H1 (cell line): ENCODE measurements around the gene DDC. TPM values are rescaled to one million over a fixed set of nuclear protein-coding genes. Genes with fewer than 3 reads are reported as not detected.

ENCODE experiments used
- CTCF ChIA-PET: fragments of 300-600 bp; sonication (Branson Sonifier 250); formaldehyde crosslinking; loops from one replicate; lab custom pipeline; 2021; ENCODE audit not compliant: partially characterized antibody; lab: Charles Lee
- POLR2A ChIA-PET: fragments of 300-600 bp; sonication (Branson Sonifier 250); formaldehyde crosslinking; loops from one replicate; lab custom pipeline; 2021; ENCODE audit warnings: inconsistent platforms; ENCODE audit not compliant: partially characterized antibody; lab: Charles Lee
- DNase-seq, 2 experiments: peaks; one replicate each; pipeline versions ENCODE4 v3.0.0 to v3.0.0-alpha.2; 2010 to 2022; ENCODE audit warnings: low spot score in 2 of 2, low read depth in 1 of 2, mixed read lengths in 1 of 2
- FAIRE-seq: peaks from 2 replicates; lab custom pipeline; 2011; peaks lifted over from hg19 to GRCh38; lab: Jason Lieb, UNC
- H2AFZ ChIP-seq: 2 replicates; pipeline ENCODE4 v1.8.1; 2012; ENCODE audit warnings: low read length, inconsistent platforms
- H2AK5ac ChIP-seq: 2 replicates; pipeline ENCODE4 v1.6.1; 2013; ENCODE audit warnings: low read depth, low read length
- H2BK120ac ChIP-seq: replicated peaks from 2 replicates; pipeline ENCODE3; 2013; ENCODE audit warnings: low read depth, low read length, inconsistent platforms
- H2BK12ac ChIP-seq: 2 replicates; pipeline ENCODE4 v1.6.1; 2013; ENCODE audit warnings: low read depth, low read length
- H2BK15ac ChIP-seq: 2 replicates; pipeline ENCODE4 v1.6.1; 2013; ENCODE audit warnings: low read length
- H2BK20ac ChIP-seq: 2 replicates; pipeline ENCODE4 v1.6.1; 2013; ENCODE audit warnings: low read length
- H2BK5ac ChIP-seq: 2 replicates; pipeline ENCODE4 v1.6.1; 2013; ENCODE audit warnings: low read depth, low read length
- H3K14ac ChIP-seq: 2 replicates; pipeline ENCODE4 v1.6.1; 2013; ENCODE audit warnings: inconsistent platforms; ENCODE audit not compliant: insufficient read length
- H3K18ac ChIP-seq: 2 replicates; pipeline ENCODE4 v1.6.1; 2013; ENCODE audit warnings: low read length; ENCODE audit errors: extremely low read depth
- H3K23ac ChIP-seq: 2 replicates; pipeline ENCODE4 v1.6.1; 2013; ENCODE audit warnings: inconsistent platforms; ENCODE audit not compliant: insufficient read length
- H3K23me2 ChIP-seq: 2 replicates; pipeline ENCODE4 v1.6.1; 2013; ENCODE audit warnings: low read depth, low read length
- H3K27ac ChIP-seq: 2 replicates; pipeline ENCODE4 v1.6.1; 2011; ENCODE audit warnings: low read depth, low read length, inconsistent platforms
- H3K27me3 ChIP-seq, 4 experiments: replicated peaks in 1 of 4; 1 replicate in 1 of 4; 2 replicates in 3 of 4; pipeline versions ENCODE4 v1.6.1 to v1.8.1; 2011 to 2013; ENCODE audit warnings: low read length in 3 of 4, mild to moderate bottlenecking in 3 of 4, inconsistent platforms in 2 of 4, mixed read lengths in 2 of 4, moderate library complexity in 1 of 4; ENCODE audit not compliant: control insufficient read depth in 3 of 4, insufficient read depth in 3 of 4; ENCODE audit errors: extremely low read depth in 1 of 4
- H3K36me3 ChIP-seq, 4 experiments: 2 replicates each; pipeline versions ENCODE4 v1.6.1 to v1.8.1; 2011 to 2013; ENCODE audit warnings: mild to moderate bottlenecking in 4 of 4, low read length in 3 of 4, moderate library complexity in 2 of 4, control low read depth in 1 of 4, inconsistent platforms in 1 of 4; ENCODE audit not compliant: insufficient read depth in 4 of 4, control insufficient read depth in 2 of 4
- H3K4ac ChIP-seq: replicated peaks from 2 replicates; pipeline ENCODE3; 2013; ENCODE audit warnings: low read length, low read depth, mixed read lengths, inconsistent platforms; ENCODE audit not compliant: insufficient read length
- H3K4me1 ChIP-seq, 4 experiments: replicated peaks in 1 of 4; 1 replicate in 1 of 4; 2 replicates in 3 of 4; pipeline versions ENCODE4 v1.6.1 to v1.8.1; 2011 to 2013; ENCODE audit warnings: low read length in 3 of 4, inconsistent platforms in 2 of 4, mixed read lengths in 1 of 4; ENCODE audit not compliant: insufficient read depth in 4 of 4, control insufficient read depth in 3 of 4
- H3K4me2 ChIP-seq, 2 experiments: 2 replicates each; pipeline versions ENCODE4 v1.6.1 to v1.8.1; 2011 to 2013; ENCODE audit warnings: low read depth in 2 of 2, low read length in 2 of 2, control low read depth in 1 of 2, inconsistent platforms in 1 of 2, mild to moderate bottlenecking in 1 of 2; ENCODE audit not compliant: insufficient read depth in 1 of 2
- H3K4me3 ChIP-seq, 4 experiments: fragments of 200-600, 300-600 bp in 1 of 4; sonication (generic), shearing (Covaris generic), sonication (Bioruptor Twin) in 1 of 4; 2 replicates each; pipeline versions ENCODE4 v1.5.1 to v1.8.1; 2011 to 2016; ENCODE audit warnings: low read length in 4 of 4, low read depth in 3 of 4, control low read depth in 2 of 4, inconsistent platforms in 2 of 4, mild to moderate bottlenecking in 2 of 4, mixed read lengths in 1 of 4, moderate library complexity in 1 of 4; ENCODE audit not compliant: insufficient read depth in 2 of 4; ENCODE audit errors: extremely low read depth in 1 of 4
- H3K56ac ChIP-seq: replicated peaks from 2 replicates; pipeline ENCODE3; 2013; ENCODE audit warnings: low read depth, mild to moderate bottlenecking, mixed read lengths, low read length, inconsistent platforms; ENCODE audit not compliant: insufficient read length
- H3K79me1 ChIP-seq: 2 replicates; pipeline ENCODE4 v1.6.1; 2013; ENCODE audit warnings: low read depth, low read length, control low read depth
- H3K79me2 ChIP-seq, 2 experiments: 2 replicates each; pipeline versions ENCODE4 v1.6.1 to v1.8.1; 2012 to 2013; ENCODE audit warnings: low read length in 2 of 2, mild to moderate bottlenecking in 2 of 2, inconsistent platforms in 1 of 2; ENCODE audit not compliant: insufficient read depth in 2 of 2, control insufficient read depth in 1 of 2
- H3K9ac ChIP-seq, 4 experiments: replicated peaks in 1 of 4; 1 replicate in 1 of 4; 2 replicates in 3 of 4; pipeline versions ENCODE4 v1.6.1 to v1.8.1; 2011 to 2013; ENCODE audit warnings: low read depth in 3 of 4, low read length in 3 of 4, control low read depth in 2 of 4, mild to moderate bottlenecking in 2 of 4, moderate library complexity in 2 of 4, inconsistent platforms in 1 of 4; ENCODE audit errors: extremely low read depth in 1 of 4
- H3K9me3 ChIP-seq, 2 experiments: 2 replicates each; pipeline versions ENCODE4 v1.6.1 to v1.8.1; 2012 to 2013; ENCODE audit warnings: mild to moderate bottlenecking in 2 of 2, moderate library complexity in 2 of 2, control low read depth in 1 of 2, inconsistent platforms in 1 of 2, low read depth in 1 of 2, low read length in 1 of 2, mixed read lengths in 1 of 2; ENCODE audit not compliant: insufficient read depth in 2 of 2
- H4K20me1 ChIP-seq, 2 experiments: replicated peaks in 1 of 2; 2 replicates each; pipeline versions ENCODE3 to v1.8.1; 2011 to 2013; ENCODE audit warnings: inconsistent platforms in 2 of 2, low read length in 2 of 2, mild to moderate bottlenecking in 1 of 2; ENCODE audit not compliant: insufficient read depth in 2 of 2, control insufficient read depth in 1 of 2
- H4K5ac ChIP-seq: 2 replicates; pipeline ENCODE4 v1.6.1; 2013; ENCODE audit warnings: low read length, low read depth, mixed read lengths, inconsistent platforms; ENCODE audit not compliant: insufficient read length
- H4K8ac ChIP-seq: 2 replicates; pipeline ENCODE4 v1.8.0; 2013; ENCODE audit warnings: mild to moderate bottlenecking, moderate library complexity, low read length, inconsistent platforms; ENCODE audit not compliant: insufficient read depth; ENCODE audit errors: extremely low read depth
- H4K91ac ChIP-seq: replicated peaks from 2 replicates; pipeline ENCODE3; 2013; ENCODE audit warnings: low read length, mixed read lengths, inconsistent platforms; ENCODE audit not compliant: insufficient read length
- MAX ChIP-seq: IDR thresholded peaks from 2 replicates; pipeline ENCODE4 v1.6.1; 2012; ENCODE audit warnings: inconsistent platforms
- POLR2A ChIP-seq, 2 experiments: IDR thresholded peaks; 1 replicate in 1 of 2; 2 replicates in 1 of 2; pipeline ENCODE4 v1.6.1; 2011; ENCODE audit warnings: low read depth in 2 of 2, low read length in 2 of 2, mild to moderate bottlenecking in 2 of 2; ENCODE audit errors: control extremely low read depth in 1 of 2
- RAD21 ChIP-seq, 2 experiments: IDR thresholded peaks in 1 of 2; conservative IDR thresholded peaks in 1 of 2; 2 replicates each; pipeline ENCODE4 v1.6.1; 2011; ENCODE audit warnings: low read depth in 2 of 2, low read length in 2 of 2, improper control_type of control experiment in 1 of 2, inconsistent platforms in 1 of 2, mild to moderate bottlenecking in 1 of 2, moderate library complexity in 1 of 2
- RNF2 ChIP-seq: fragments of 200-900, 300-1000 bp; sonication (generic); IDR thresholded peaks from 2 replicates; pipeline ENCODE4 v1.7.1; 2016; ENCODE audit warnings: borderline replicate concordance, low read depth, mild to moderate bottlenecking, antibody characterized with exemption, low read length; ENCODE audit not compliant: poor library complexity, severe bottlenecking; ENCODE audit errors: missing control alignments
- WGBS, 2 experiments: shearing (Covaris generic) in 1 of 2; methylation state at CpG; one replicate each; pipeline versions ENCODE4 v1.1.6 to v1.1.7; 2013 to 2015; ENCODE audit warnings: low lambda C conversion rate in 2 of 2, mixed read lengths in 2 of 2, inconsistent platforms in 1 of 2, low coverage in 1 of 2, missing lambda C conversion rate in 1 of 2; ENCODE audit not compliant: insufficient replicate concordance in 2 of 2, insufficient coverage in 1 of 2, insufficient read length in 1 of 2; ENCODE audit errors: extremely low coverage in 1 of 2, missing lambda C conversion rate in 1 of 2; 5-methylcytosine and 5-hydroxymethylcytosine counted together
- polyA plus RNA-seq, 7 experiments: library from polyadenylated mRNA; depleted of rRNA in 3 of 7; stranded (reverse) in 5 of 7; unstranded in 2 of 7; fragments of >200 nt in 5 of 7; fragments of 200-250 nt in 2 of 7; gene quantifications; 1 replicate in 5 of 7; 2 replicates in 1 of 7; 4 replicates in 1 of 7; pipeline versions ENCODE4 v1.2.1 to v1.2.3, GENCODE V29; 2011 to 2013; ENCODE audit warnings: missing spikeins in 2 of 7, mixed read lengths in 2 of 7
- total RNA-seq: library from RNA; stranded (reverse); fragmentation: NEBNext Ultra II Directional; extraction: Animal tissue kit (Norgen Biotek cat#: 25700); gene quantifications from 2 replicates; pipeline ENCODE4 v1.2.1, GENCODE V29; 2021
- TF ChIP-seq, protein P1 (sequence below): IDR thresholded peaks from 2 replicates; pipeline ENCODE4 v1.6.1; 2012; ENCODE audit warnings: inconsistent platforms

Gene DDC
- total and polyA plus RNA-seq, 2 of the 8 experiments (the other 6 are each of a cell fraction or from before 2014, with no cell fraction given), result 0.05 TPM; not detected in 1

DNA sequence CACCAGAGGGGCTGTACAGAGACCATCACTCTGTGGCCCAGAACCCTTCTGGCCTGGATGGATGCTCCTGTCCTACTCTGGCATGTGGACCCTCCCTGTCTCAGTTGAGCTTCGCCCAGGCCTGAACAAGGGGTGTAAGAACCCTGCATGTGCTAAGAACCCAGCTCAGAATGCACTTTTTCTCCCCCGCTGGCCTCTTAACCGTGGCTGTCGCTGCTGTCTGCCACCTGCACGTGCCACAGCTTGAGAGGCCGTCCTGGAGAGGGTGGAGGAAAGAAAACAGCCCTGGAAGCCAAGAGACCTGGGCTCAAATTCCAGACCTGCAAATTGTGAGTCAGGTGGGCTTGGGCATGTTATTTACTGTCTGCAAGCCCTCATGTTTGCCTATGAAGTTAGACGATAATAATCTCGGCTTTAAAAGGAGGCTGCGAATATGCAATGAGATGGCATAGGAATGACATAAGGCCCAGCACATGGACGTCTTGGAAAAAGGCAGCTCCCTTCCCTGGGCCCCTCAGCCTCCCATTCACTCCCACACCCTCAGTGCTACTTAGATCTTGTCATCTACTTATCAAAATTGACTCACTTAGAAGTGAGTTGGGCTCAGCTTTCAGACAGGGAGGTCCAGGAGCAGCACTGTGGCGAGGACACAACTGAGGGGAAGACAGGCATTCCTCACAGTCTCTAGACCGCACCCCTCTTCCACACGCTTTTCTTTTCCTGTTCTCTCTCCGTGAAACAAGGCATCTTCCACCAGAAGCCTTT lies 146.5 kb downstream of the DDC start:
- Histone ChIP-seq H3K4me2 (no peak overlapping the region), H3K9me3 (no peaks in the 10 kb centered on the region), H3K14ac (no peak overlapping the region), H3K27ac (no peak overlapping the region), H3K36me3 (no peaks in the 10 kb centered on the region), H3K4me3 (no peak overlapping the region), H3K27me3 (no peaks in the 10 kb centered on the region; a peak in 1 of 7 replicates), H3K23ac (no peak overlapping the region), H2BK120ac (no peak overlapping the region), H3K9ac (no peak overlapping the region), H3K4me1 (peaks cover 0 to 8% (median 4%) of the 10 kb centered on the region in 4 experiments; a peak in 5 of 7 replicates), H2AK5ac (no peak overlapping the region), H3K4ac (no peak overlapping the region), H2AFZ (peak overlapping the region; percentile 51), H3K79me1 (no peaks in the 10 kb centered on the region), H2BK12ac (peak overlapping the region; percentile 21; the same call in 1 of the 2 replicates), H4K8ac (no peak overlapping the region), H4K91ac (no peak overlapping the region), H2BK15ac (peak overlapping the region; percentile 35; the same call in 1 of the 2 replicates), H4K5ac (no peak overlapping the region), H2BK5ac (no peak overlapping the region), H3K18ac (peak overlapping the region; percentile 20; the same call in 1 of the 2 replicates), H4K20me1 (no peaks in the 10 kb centered on the region), H2BK20ac (no peak overlapping the region), H3K23me2 (no peaks in the 10 kb centered on the region), H3K56ac (no peak overlapping the region), H3K79me2 (no peaks in the 10 kb centered on the region)
- ChIA-PET POLR2A (no interaction called here), CTCF (interaction anchor here (0.6 to 5.1 kb wide), 40 partner anchors 8 to 723 kb away, joined by 3 to 50 read pairs (median 4); no protein-coding TSS in a partner anchor)
- TF ChIP-seq POLR2A (IDR thresholded peaks at IDR 0.05; ENCODE audit: control extremely low read depth in 1 of 2, low read depth in 2 of 2, low read length in 2 of 2) (no peak), MAX (peak; percentile 47; the same call in 1 of the 2 replicates), RAD21 (IDR thresholded peaks at IDR 0.05 in 1 of 2, conservative IDR thresholded peaks at IDR 0.05 in 1 of 2; ENCODE audit: low read depth in 2 of 2, low read length in 2 of 2) (no peak), RNF2 (no peak)
- TF ChIP-seq, protein P1, sequence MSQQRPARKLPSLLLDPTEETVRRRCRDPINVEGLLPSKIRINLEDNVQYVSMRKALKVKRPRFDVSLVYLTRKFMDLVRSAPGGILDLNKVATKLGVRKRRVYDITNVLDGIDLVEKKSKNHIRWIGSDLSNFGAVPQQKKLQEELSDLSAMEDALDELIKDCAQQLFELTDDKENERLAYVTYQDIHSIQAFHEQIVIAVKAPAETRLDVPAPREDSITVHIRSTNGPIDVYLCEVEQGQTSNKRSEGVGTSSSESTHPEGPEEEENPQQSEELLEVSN, result 0 out of 2 replicates have a peak, but pooled peaks have one; percentile 28
- FAIRE-seq (no peak), DNase-seq (no peak)
- WGBS, 2 experiments, result 80% methylated on average over 14 of the region's 14 CpGs; no CpG with 5 or more reads in 1 of the 2 experiments
